ENCODE data around the gene PARP8. TPM values are rescaled to one million over a fixed set of nuclear protein-coding genes. Genes with fewer than 3 reads are reported as not detected.

Gene PARP8
- total and polyA plus RNA-seq, 2 of the 8 experiments (the other 6 are each of a cell fraction or from before 2014, with no cell fraction given): 16.6 to 30.6 TPM

- Histone ChIP-seq H3K79me2 (ENCODE audit: control insufficient read depth in 1 of 2, insufficient read depth in 2 of 2, low read length in 2 of 2) (no peaks in the 10 kb centered on the region), H3K9ac (replicated peaks in 1 of 4; ENCODE audit: extremely low read depth in 1 of 4, low read depth in 3 of 4, low read length in 3 of 4) (no peak overlapping the region), H4K5ac (ENCODE audit: insufficient read length, low read depth, low read length) (no peak overlapping the region), H3K79me1 (ENCODE audit: low read depth, low read length) (no peaks in the 10 kb centered on the region), H3K27ac (ENCODE audit: low read depth, low read length) (no peak overlapping the region), H3K4ac (replicated peaks; ENCODE audit: insufficient read length, low read depth, low read length) (no peak overlapping the region), H2BK12ac (ENCODE audit: low read depth, low read length) (no peak overlapping the region), H2AFZ (ENCODE audit: low read length) (no peak overlapping the region), H3K4me1 (replicated peaks in 1 of 4; ENCODE audit: control insufficient read depth in 3 of 4, insufficient read depth in 4 of 4, low read length in 3 of 4) (no peaks in the 10 kb centered on the region), H2BK15ac (ENCODE audit: low read length) (no peak overlapping the region), H3K56ac (replicated peaks; ENCODE audit: insufficient read length, low read depth, low read length) (no peak overlapping the region), H3K18ac (ENCODE audit: extremely low read depth, low read length) (no peak overlapping the region), H3K4me3 (ENCODE audit: extremely low read depth in 1 of 4, insufficient read depth in 2 of 4, low read depth in 3 of 4, low read length in 4 of 4) (no peak overlapping the region), H2AK5ac (ENCODE audit: low read depth, low read length) (no peak overlapping the region), H2BK120ac (replicated peaks; ENCODE audit: low read depth, low read length) (no peak overlapping the region), H3K9me3 (ENCODE audit: insufficient read depth in 2 of 2, low read depth in 1 of 2, low read length in 1 of 2) (no peaks in the 10 kb centered on the region), H3K4me2 (ENCODE audit: insufficient read depth in 1 of 2, low read depth in 2 of 2, low read length in 2 of 2) (no peak overlapping the region), H3K23ac (ENCODE audit: insufficient read length) (no peak overlapping the region), H3K36me3 (ENCODE audit: control insufficient read depth in 2 of 4, insufficient read depth in 4 of 4, low read length in 3 of 4) (no peaks in the 10 kb centered on the region), H2BK20ac (ENCODE audit: low read length) (no peak overlapping the region), H3K23me2 (ENCODE audit: low read depth, low read length) (no peaks in the 10 kb centered on the region), H3K27me3 (replicated peaks in 1 of 4; ENCODE audit: control insufficient read depth in 3 of 4, extremely low read depth in 1 of 4, insufficient read depth in 3 of 4, low read length in 3 of 4) (no peaks in the 10 kb centered on the region), H4K20me1 (replicated peaks in 1 of 2; ENCODE audit: control insufficient read depth in 1 of 2, insufficient read depth in 2 of 2, low read length in 2 of 2) (no peaks in the 10 kb centered on the region), H4K8ac (ENCODE audit: extremely low read depth, insufficient read depth, low read length) (no peak overlapping the region), H4K91ac (replicated peaks; ENCODE audit: insufficient read length, low read length) (no peak overlapping the region), H3K14ac (ENCODE audit: insufficient read length) (no peak overlapping the region), H2BK5ac (ENCODE audit: low read depth, low read length) (no peak overlapping the region)
- no peak for FAIRE-seq
- ChIA-PET POLR2A (ENCODE audit: partially characterized antibody) (interaction anchor here (0.6 kb wide), 1 partner anchor 12 kb away, joined by 3 read pairs; no protein-coding TSS in a partner anchor), CTCF (ENCODE audit: partially characterized antibody) (interaction anchor here (1.0 kb wide), 1 partner anchor 18 kb away, joined by 3 read pairs; no protein-coding TSS in a partner anchor)
- DNase-seq (ENCODE audit: low read depth in 1 of 2, low spot score in 2 of 2): no peak
- WGBS, 2 experiments (ENCODE audit: extremely low coverage in 1 of 2, insufficient coverage in 1 of 2, insufficient read length in 1 of 2, insufficient replicate concordance in 2 of 2, low coverage in 1 of 2, low lambda C conversion rate in 2 of 2, missing lambda C conversion rate in 1 of 2): 88% methylated on average over 3 of the region's 3 CpGs; no CpG with 5 or more reads in 1 of the 2 experiments
- TF ChIP-seq JUND (IDR thresholded peaks at IDR 0.05; ENCODE audit: low read length): no peak
Measured at GRCh38 chr5:50881407-50881806, 215.0 kb downstream of the PARP8 start.

Data from H1 (cell line).